Stimulated activated CD8-positive, alpha-beta memory T cell treated with anti-CD3 and anti-CD28 coated beads, Interleukin-4, amount 100 ng/mL, for 48 hours (primary cell): ENCODE results near the gene C9orf152.
"Not testable (repeated sequence)": the region's sequence is repeated elsewhere in the genome, so short reads cannot be mapped to it uniquely, and the experiment has no call there.

ENCODE experiments used
- DNase-seq: peaks from one replicate; pipeline ENCODE4 v3.0.0-alpha.2; 2020

C9orf152 gene, protein sequence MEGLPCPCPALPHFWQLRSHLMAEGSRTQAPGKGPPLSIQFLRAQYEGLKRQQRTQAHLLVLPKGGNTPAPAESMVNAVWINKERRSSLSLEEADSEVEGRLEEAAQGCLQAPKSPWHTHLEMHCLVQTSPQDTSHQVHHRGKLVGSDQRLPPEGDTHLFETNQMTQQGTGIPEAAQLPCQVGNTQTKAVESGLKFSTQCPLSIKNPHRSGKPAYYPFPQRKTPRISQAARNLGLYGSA

DNA sequence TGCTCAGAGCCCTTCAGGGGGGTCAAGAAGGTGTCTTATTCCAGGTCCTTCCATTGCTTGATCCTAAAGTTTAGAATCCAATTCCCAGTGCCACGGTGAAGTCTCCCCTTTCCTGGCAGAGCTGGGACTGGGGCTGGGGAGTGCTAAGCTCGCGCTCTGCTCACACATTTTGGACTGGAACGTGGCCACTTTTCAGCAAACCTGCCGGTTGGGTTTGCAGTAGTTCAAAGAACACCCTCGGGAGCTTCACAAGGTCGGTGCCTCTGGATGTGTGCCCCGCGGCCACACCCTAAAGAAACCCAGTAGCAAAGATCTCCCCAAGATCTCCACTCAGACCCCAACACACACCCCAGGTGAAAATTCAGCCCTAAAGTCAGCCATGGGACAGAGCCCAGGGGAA is at the start of gene C9orf152:
TSS of gene C9orf152 (minus strand) at position 129 of the 400 bp plus-strand sequence. CDS start 580 bp downstream, outside the sequence.
- DNase-seq = no peak

- DNase-seq = peak; percentile 38
Measured at GRCh38 chr9:110257097-110257841, 49.3 kb upstream of the C9orf152 start.

DNA sequence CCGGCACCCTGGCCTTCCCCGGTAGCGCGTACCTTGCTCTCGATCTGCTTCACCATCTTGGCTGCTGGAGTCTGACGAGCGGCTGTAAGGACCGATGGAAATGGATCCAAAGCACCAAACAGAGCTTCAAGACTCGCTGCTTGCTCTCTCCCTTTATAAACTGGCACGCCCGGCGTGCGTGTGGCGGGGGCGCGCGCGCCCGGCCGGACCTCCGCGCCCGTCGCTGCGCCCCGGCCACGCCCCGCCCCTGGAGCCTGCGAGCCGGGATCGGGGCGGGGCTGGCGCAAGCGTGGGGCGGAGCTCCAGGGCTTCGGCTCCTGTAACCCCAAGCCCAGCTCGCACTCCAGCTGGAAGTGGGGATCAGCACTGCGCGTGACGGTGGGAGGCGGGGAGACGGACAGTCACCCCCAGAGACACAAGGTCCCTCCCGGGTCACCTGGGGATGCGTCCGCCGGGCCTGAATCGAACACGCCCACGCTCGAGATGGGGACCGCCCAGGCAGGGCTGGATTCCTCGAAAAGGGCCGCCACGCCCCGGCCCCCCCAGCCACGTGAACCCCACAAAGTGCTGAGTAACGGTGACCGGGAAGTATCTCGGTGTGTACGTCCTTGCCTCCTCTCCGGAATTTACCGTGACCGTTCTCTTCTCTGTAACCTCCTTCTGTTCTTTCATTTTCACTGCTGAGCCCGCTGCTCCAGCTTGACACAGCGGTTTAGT is 48.6 kb upstream of the C9orf152 start, which contains the start of gene TXN:
TSS of gene TXN (minus strand) at position 128 of the 717 bp plus-strand sequence. CDS start at position 56, 72 bp downstream.
- DNase-seq = peak; percentile 92

DNA sequence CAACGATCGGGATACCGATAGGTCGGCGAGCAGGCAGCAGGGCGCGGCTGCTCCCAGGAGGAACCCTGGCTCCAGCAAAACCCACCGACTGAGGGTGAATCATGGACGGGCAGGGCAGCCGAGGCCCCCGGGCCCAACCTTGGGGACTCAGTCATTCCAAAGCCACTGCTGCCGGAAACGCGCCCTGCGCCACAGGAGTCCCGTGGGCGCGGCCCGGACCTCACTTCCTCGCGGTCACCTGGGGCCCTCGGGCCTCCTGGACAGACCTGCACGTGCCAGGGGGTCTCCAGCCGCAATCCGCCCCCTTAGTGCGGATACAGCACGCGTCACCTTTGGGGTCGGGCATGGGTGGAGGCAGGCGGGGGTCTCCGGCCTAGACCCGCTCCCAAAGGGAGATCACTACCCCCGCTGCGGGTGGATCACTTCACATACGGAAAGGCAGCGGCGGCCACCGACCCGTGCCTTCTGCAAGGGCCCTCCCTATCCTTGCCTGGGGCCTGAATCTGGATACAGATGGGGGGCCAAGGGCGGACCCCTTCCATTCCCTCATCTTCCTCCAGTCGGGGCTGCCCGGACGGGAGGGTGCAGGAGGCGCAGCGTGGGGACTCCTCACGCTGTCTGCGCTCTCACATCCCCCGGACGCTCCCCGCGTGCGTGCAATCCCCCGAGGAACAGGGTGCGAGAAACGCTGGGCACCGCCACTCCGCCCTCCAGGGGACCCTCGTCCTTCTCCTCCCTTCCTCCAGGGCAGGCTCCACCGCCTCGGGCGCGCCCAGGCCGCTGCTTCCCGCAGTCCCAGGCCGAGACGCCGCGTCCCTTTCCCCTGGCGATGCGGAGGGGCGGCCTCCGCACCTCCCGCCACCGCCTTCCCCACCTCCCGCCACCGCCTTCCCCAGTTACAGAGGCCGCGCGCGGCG is 47.8 kb upstream of the C9orf152 start:
- peak; percentile 77 for DNase-seq

DNA sequence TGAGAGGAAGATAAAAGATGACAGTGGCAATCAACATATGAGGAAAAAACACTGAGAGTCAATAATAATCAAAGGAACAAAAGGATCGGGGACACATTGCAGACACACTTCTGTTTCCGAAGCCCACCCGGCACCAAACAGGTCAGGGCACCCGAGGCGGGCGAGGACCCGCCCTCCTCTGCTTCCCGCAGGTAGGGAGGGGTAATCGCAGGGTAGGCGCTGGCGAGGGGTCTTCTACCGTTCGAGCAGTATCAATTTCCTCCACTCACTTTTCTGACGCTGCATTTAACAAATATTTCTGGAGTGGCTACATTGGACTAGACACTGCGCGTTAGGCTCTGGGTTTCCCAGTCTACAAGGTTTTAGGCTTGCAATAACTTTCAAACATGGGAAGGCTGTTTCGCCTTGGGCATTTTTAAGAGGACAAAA is 47.1 kb upstream of the C9orf152 start:
- no peak for DNase-seq

DNA sequence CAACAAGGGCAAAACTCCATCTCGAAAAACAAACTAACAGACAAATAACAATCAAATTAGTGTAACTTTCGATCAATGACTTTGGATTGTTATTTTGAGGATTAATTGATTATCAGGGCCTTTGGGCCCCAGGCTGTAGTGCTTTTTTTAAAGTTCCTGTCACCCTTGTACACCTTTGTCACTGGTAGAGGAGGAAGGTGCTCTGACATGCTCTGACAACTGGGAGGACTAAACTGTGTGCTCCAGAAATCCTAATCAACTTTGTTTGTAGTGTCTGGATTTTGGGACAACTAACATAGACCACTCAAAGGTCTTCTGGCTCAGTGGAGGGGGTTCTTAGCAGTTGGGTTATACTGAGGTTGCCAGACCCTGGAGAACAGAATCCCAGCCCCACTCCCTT is 46.5 kb upstream of the C9orf152 start:
- no peak for DNase-seq

DNA sequence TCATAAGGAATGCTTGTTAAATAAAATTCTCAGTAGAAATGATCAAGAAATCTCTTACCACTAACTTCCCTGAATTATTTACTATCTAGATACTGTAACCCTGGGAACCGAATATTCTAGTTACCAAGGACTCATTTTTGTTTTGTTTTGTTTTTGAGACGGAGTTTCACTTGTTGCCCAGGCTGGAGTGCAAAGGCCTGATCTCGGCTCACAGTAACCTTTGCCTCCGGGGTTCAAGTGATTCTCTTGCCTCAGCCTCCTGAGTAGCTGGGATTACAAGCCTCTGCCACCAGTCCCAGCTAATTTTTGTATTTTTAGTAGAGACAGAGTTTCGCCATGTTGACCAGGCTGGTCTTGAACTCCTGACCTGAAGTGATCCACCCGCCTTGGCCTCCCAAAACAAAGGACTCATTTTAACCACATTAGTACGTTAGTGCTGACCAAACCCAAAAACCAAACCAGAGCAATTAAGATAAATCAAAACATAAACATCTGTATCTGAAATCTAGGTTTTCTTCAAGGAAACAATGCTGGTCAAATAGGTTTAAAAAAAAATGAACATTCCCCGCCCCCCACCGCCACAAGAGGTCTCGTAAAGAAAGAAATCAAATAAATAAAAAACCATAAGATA is 44.7 kb upstream of the C9orf152 start:
- DNase-seq = no peak

GRCh38 chr9:110251770-110252169 is 43.8 kb upstream of the C9orf152 start:
- DNase-seq = not testable (repeated sequence)

GRCh38 chr9:110251212-110251611 is 43.3 kb upstream of the C9orf152 start:
- DNase-seq = no peak

- no peak for DNase-seq
Measured at GRCh38 chr9:110249603-110250002, 41.6 kb upstream of the C9orf152 start.

GRCh38 chr9:110248361-110248760 is 40.4 kb upstream of the C9orf152 start:
- no peak for DNase-seq

GRCh38 chr9:110246214-110246613 is 38.3 kb upstream of the C9orf152 start:
- no peak for DNase-seq

DNA sequence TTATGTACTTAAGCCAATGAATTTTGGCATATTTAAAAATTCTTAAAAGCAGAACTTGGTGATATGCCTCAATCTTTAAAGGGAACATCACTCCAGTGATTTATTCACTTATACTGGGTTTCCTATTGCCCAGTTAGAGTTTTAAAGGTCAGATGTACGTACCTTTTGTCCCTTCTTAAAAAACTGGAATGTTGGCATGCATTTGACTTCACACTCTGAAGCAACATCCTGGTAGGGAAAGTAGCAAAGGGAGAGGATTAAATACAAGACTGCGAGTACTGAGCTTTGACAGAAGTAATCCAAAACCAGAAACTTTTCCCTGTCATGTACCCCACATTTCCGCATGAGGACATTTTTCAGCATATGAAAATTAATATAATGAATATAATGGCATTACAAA is 36.7 kb upstream of the C9orf152 start:
- no peak for DNase-seq

DNA sequence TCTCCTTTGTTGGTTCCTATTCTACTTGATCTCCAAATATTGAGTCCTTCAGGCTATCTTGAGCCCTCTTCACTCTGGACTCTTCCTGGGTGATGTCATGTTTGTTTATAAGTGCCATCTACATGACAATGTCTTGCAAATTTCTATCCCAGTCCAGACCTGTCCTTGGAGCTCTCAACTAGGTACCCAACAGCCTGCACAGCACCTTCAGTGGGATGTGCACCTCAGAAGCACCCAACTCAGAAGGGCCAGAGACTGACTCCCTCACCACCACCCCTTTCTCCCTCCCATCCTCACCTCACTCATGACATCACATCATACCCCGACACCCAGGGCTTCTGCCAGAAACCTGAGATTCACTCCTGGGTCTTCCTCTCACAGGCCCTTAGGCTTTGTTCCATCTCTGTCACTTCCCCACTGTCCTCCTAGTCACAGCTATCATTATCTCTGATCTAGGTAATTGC is 33.9 kb upstream of the C9orf152 start:
- DNase-seq = no peak

- DNase-seq = no peak
Measured at GRCh38 chr9:110241260-110241857, 33.4 kb upstream of the C9orf152 start.

DNA sequence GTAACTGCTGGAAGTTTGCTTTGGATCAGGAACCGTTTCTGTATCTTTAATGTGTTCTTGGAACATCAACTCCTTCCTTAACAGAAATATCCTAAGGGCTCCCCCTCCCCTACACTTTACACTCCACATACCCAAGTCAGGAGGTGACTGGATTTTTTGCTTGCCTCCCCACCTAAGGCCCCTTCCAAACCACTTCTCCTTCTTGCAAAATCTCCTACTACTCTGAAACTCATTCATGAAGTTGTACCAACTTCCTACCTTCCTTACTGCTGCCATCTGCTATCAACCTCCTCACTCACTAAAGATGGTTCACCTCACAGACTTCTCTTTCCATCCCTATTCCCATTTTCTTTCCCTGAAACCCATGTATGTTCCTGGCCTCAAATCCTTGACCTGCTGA is 32.2 kb upstream of the C9orf152 start:
- no peak for DNase-seq

DNA sequence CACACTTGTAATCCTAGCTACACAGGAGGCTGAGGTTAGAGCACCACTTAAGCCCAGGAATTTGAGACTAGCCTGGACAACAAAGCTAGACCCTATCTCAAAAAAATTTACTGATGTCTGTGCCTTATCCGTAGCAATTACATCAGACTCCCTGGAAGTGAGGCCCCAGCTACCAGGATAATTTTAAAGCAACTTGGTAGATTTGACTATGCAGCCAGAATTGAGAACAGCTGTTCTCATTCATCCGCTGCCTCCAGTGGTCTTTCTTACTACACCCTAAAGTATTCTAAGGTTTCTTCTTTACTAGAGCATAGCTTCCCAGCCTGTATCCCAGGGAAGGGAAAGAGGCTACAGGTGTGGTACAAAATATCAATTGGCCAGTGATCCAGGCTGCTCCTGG is 20.4 kb upstream of the C9orf152 start:
- no peak for DNase-seq

DNA sequence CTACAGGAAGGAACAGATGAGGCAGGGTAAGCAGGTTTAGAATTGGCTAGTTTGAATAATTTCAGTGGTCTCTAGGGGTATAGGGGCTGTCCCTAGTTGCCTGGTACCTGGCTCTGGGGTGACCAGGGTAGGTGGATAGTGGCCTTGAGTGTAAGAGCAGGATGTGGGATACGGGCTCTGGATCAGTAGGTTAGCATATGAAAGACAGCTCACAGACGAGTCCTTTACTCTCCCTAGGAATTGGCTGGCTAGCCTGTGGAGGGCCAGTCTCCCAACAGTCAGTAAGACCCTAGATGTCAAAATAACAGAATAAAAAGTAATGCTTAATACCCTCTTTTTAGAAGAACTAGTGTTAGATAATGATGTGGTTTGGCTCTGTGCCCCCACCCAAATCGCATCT is 16.6 kb upstream of the C9orf152 start:
- DNase-seq = no peak

DNA sequence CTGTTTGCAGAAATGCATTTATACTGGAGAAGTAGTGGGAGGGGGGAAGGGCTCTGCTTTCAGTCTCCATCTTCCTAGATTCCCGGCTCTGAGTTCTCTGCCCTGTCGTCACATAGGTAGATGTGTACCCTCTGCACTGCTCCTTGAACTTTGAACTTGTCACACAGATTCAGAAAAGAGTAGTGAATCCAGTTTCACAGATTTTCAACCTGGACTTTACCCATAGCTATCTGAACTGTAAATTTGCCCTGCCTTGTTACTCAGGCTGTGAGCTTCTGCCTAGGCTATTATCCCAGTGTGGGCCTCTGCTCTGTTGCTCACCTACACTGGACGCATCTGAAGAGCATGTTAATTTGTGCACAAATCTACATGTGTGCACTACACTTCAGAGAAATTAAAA is 12.8 kb upstream of the C9orf152 start:
- DNase-seq = no peak

DNA sequence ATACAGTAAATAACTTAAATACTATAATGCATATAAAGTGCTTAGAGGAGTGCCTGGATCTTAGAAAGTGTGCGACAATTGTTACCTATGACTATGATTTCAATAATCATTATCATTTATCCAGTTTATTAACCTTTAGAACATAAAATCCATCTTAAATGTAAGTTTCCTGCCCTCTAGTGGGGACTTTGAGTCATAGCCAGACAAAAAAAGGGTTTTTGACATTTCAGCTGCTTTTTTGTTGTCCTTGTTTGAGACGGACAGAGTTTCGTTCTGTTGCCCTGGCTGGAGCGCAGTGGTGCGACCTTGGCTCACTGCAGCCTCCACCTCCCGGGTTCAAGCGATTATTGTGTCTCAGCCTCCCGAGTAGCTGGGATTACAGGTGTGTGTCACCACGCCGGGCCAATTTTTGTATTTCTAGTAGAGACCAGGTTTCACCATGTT is 9.7 kb upstream of the C9orf152 start:
- no peak for DNase-seq

DNA sequence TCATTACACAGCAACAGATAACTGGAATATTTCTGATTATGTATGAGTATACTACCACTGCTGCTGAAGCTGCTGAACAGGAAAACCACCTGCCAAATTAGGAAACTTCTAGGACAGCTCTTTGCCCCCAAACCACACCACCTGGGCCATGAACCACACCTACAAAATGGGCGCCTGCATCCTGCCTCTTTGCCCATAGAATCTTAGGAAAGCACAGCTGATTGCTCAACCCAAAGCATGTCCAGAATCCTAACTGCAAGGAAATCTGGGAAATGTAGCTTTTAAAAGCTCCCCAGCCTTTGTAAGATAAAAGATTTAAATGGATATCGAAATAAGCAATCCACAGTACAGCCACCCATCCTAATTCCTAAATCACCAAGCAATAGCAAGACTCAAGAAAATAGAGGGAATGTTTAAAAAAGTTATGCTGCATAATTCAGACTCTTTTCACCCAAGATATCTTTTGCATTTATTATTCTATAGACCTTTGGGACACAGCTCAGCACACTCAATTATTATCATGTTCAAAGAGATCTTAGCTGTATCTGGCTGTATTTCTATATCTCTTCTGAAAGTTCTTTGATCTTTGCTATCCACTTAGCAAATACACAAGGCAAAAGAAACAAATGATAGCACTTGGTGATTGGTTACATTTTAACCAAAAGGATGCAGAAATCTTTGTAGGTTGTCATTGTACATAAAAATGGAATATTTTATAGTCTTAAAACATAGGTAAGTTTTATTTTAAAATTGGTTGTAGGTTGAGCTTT is 6.8 kb upstream of the C9orf152 start:
- no peak for DNase-seq
